Measurements from ENCODE around the gene GATD1.

DNA sequence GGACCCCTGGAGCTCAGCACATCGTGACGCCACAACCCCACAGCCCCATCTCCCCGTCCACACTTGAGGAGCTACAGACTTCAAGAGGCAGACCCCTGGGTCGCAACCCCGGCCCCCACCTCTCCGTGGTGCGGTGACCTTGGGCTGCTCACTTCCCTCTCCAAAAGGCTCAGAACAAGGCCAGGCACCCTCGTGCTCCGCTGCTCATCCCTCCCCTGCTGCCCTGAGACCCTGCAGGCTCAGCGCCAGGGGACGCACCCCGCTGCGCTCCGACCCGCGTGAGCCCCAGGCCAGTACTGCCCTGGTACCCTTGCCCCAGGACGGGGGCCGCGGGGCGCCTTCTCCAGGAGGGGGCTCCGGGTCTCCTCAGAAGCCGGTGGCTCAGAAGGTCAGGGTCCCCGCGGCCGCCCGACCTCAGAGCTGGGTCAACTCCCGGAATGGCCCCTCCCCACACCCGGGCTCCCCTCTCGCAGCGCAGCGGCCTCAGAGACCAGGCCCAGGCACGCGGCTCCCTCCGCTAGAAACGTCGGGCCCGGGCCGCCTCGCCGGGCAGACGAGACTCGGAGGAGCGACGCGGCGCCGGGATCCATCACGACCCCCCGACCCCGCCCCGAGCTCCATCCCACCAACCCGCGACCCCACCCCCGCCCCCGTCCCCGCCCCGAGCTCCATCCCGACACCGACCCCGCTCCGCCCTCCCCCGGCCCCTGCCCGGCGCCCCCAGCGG lies 563 bp downstream of the GATD1 start:
- TF ChIP-seq, protein P1, sequence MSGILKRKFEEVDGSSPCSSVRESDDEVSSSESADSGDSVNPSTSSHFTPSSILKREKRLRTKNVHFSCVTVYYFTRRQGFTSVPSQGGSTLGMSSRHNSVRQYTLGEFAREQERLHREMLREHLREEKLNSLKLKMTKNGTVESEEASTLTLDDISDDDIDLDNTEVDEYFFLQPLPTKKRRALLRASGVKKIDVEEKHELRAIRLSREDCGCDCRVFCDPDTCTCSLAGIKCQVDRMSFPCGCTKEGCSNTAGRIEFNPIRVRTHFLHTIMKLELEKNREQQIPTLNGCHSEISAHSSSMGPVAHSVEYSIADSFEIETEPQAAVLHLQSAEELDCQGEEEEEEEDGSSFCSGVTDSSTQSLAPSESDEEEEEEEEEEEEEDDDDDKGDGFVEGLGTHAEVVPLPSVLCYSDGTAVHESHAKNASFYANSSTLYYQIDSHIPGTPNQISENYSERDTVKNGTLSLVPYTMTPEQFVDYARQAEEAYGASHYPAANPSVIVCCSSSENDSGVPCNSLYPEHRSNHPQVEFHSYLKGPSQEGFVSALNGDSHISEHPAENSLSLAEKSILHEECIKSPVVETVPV (CRISPR knock-in tag; IDR thresholded peaks at IDR 0.05) = no peak
- no peak for TF ChIP-seq ZNF565 (CRISPR knock-in tag; conservative IDR thresholded peaks at IDR 0.05; ENCODE audit: low read depth)

All from SK-N-SH treated with all-trans-retinoic acid at 6 μM for 48 hours (cell line).